Motor neuron (in vitro differentiated cells): ENCODE measurements around the gene TMPO. TPM values are rescaled to one million over a fixed set of nuclear protein-coding genes. Genes with fewer than 3 reads are reported as not detected.
"Not testable (repeated sequence)": the region's sequence is repeated elsewhere in the genome, so short reads cannot be mapped to it uniquely, and the experiment has no call there.

Experiments used
- ATAC-seq, 8 experiments: fragments of 200-7000 bp; cut with Tn5 transposase; replicated peaks in 6 of 8; 2 replicates each; pipeline ENCODE4 v1.8.0; 2021; ENCODE audit warnings: mild to moderate bottlenecking in 8 of 8, moderate library complexity in 8 of 8
- H3K27ac ChIP-seq, 2 donors: fragments of 250-450 bp; sonication (Bioruptor Pico); 2 replicates each; pipeline ENCODE4 v1.9.0; 2021; ENCODE audit warnings: antibody characterized with exemption in 2 of 2, mild to moderate bottlenecking in 2 of 2, moderate library complexity in 1 of 2
- H3K4me1 ChIP-seq, 2 donors: fragments of 250-450 bp; sonication (Bioruptor Pico); replicated peaks in 1 of 2; 2 replicates each; pipeline ENCODE4 v1.6.1; 2021; ENCODE audit warnings: antibody characterized with exemption in 2 of 2, mild to moderate bottlenecking in 2 of 2, moderate library complexity in 1 of 2
- H3K4me3 ChIP-seq, 5 donors: fragments of 250-450 bp; sonication (Bioruptor Pico); 2 replicates each; pipeline ENCODE4 v1.9.0; 2021; ENCODE audit warnings: antibody characterized with exemption in 5 of 5, mild to moderate bottlenecking in 5 of 5, moderate library complexity in 4 of 5
- WGBS, 10 experiments: fragments of 450-650 bp; shearing (Covaris generic); methylation state at CpG; one replicate each; pipeline ENCODE4 v1.0.0; 2022; 5-methylcytosine and 5-hydroxymethylcytosine counted together
- in situ Hi-C, 9 experiments: fragments of 400-800 bp; cut with MboI; loops; one replicate each; pipeline ENCODE4 v1.15.0; 2021; ENCODE audit warnings: low sequenced_read_pairs in 9 of 9, low pct_unique_long_range_greater_than_20kb in 2 of 9; ENCODE audit not compliant: unreplicated experiment in 9 of 9
- total RNA-seq, 8 experiments: library from RNA; unstranded; fragments of 300-600 nt; gene quantifications; 2 replicates each; pipeline versions ENCODE4 v1.2.3 to v1.2.4, GENCODE V29; 2022

Gene TMPO
- 100 to 1,000 TPM in 3 of 8 experiments, 10 to 100 TPM in 4, 1 to 10 TPM in 1; 7.6 to 178 (median 58.0) TPM for total RNA-seq

- H3K27ac ChIP-seq = peak within 1 kb of the TSS; percentile 90 to 95
- ATAC-seq = peak; percentile 92 to 98 (median 94)
- in situ Hi-C loops = no loop called here
- peak within 1 kb of the TSS; percentile 76 to 96 (median 93) for H3K4me3 ChIP-seq
- WGBS, 10 experiments = 0 to 1% (median 0%) methylated on average over 1 to 34 of the region's 88 CpGs; no CpG with 5 or more reads in 4 of the 10 experiments
- peaks cover 7 to 21% of the 10 kb centered on the region in 2 donors for H3K4me1 ChIP-seq
These were observed at the start of gene TMPO for GRCh38 chr12:98515287-98516110. Gene TMPO (plus strand): TSS chr12:98515590. CDS start chr12:98515868, 278 bp downstream.

- no peak for ATAC-seq
- H3K4me1 ChIP-seq = no peaks in the 10 kb centered on the region
- WGBS, 10 experiments = 20 to 100% (median 100%) methylated on average over 1 to 2 of the region's 2 CpGs; no CpG with 5 or more reads in 3 of the 10 experiments
- no peak overlapping the region for H3K4me3 ChIP-seq
- in situ Hi-C loops = no loop called here
- no peak overlapping the region for H3K27ac ChIP-seq
These were observed 49.3 kb upstream of the TMPO start for GRCh38 chr12:98465950-98466602.

GRCh38 chr12:98466640-98467400 lies 48.6 kb upstream of the TMPO start:
- 40 to 100% (median 83%) methylated on average over 2 to 5 of the region's 5 CpGs; no CpG with 5 or more reads in 1 of the 10 experiments for WGBS, 10 experiments
- in situ Hi-C loops = no loop called here
- Histone ChIP-seq H3K4me1 (no peaks in the 10 kb centered on the region), H3K27ac (no peak overlapping the region), H3K4me3 (no peak overlapping the region)
- peak in 1 of 8 experiments; percentile 78 for ATAC-seq

GRCh38 chr12:98469109-98469508 lies 46.3 kb upstream of the TMPO start:
- WGBS, 10 experiments = 33 to 100% (median 92%) methylated on average over 1 to 2 of the region's 2 CpGs; no CpG with 5 or more reads in 4 of the 10 experiments
- ATAC-seq = no peak
- H3K4me3 ChIP-seq = no peak overlapping the region
- in situ Hi-C loops = no loop called here
- H3K4me1 ChIP-seq = no peaks in the 10 kb centered on the region
- no peak overlapping the region for H3K27ac ChIP-seq

GRCh38 chr12:98470469-98471082 lies 44.8 kb upstream of the TMPO start:
- Histone ChIP-seq H3K4me1 (no peaks in the 10 kb centered on the region), H3K27ac (no peak overlapping the region), H3K4me3 (no peak overlapping the region)
- in situ Hi-C loops = no loop called here
- WGBS, 10 experiments = 17 to 95% (median 84%) methylated on average over 1 to 4 of the region's 6 CpGs; no CpG with 5 or more reads in 2 of the 10 experiments
- no peak for ATAC-seq

- Histone ChIP-seq H3K4me1 (no peaks in the 10 kb centered on the region), H3K4me3 (no peak overlapping the region), H3K27ac (no peak overlapping the region)
- WGBS, 10 experiments = 0 to 94% (median 53%) methylated on average over 1 to 3 of the region's 3 CpGs; no CpG with 5 or more reads in 4 of the 10 experiments
- in situ Hi-C loops = no loop called here
- ATAC-seq = no peak
These were observed 44.3 kb upstream of the TMPO start for GRCh38 chr12:98471085-98471484.

GRCh38 chr12:98475565-98475908 lies 39.9 kb upstream of the TMPO start:
- no peak overlapping the region for H3K27ac ChIP-seq
- H3K4me1 ChIP-seq = no peaks in the 10 kb centered on the region
- H3K4me3 ChIP-seq = no peak overlapping the region
- in situ Hi-C loops = no loop called here
- no peak for ATAC-seq

- in situ Hi-C loops = no loop called here
- Histone ChIP-seq H3K4me3 (no peak overlapping the region), H3K4me1 (no peaks in the 10 kb centered on the region), H3K27ac (no peak overlapping the region)
- no peak for ATAC-seq
- WGBS, 10 experiments = 83 to 100% (median 100%) methylated on average over 1 to 3 of the region's 5 CpGs; no CpG with 5 or more reads in 3 of the 10 experiments
These were observed 36.8 kb upstream of the TMPO start for GRCh38 chr12:98478606-98479005.

- ATAC-seq = no peak
- 38 to 100% (median 82%) methylated on average over 3 to 6 of the region's 7 CpGs; no CpG with 5 or more reads in 1 of the 10 experiments for WGBS, 10 experiments
- no peaks in the 10 kb centered on the region for H3K4me1 ChIP-seq
- H3K27ac ChIP-seq = no peak overlapping the region
- in situ Hi-C loops = no loop called here
- H3K4me3 ChIP-seq = no peak overlapping the region
These were observed 31.5 kb upstream of the TMPO start for GRCh38 chr12:98483621-98484503.

GRCh38 chr12:98485792-98486340 lies 29.5 kb upstream of the TMPO start:
- no peak overlapping the region for H3K27ac ChIP-seq
- WGBS, 10 experiments = 24 to 100% (median 89%) methylated on average over 1 to 6 of the region's 6 CpGs
- ATAC-seq = no peak

GRCh38 chr12:98488416-98488815 lies 27.0 kb upstream of the TMPO start:
- H3K27ac ChIP-seq, ATAC-seq, in situ Hi-C loops, H3K4me1 ChIP-seq, H3K4me3 ChIP-seq: not testable (repeated sequence)
- WGBS, 10 experiments = 70 to 100% (median 95%) methylated on average over 1 to 9 of the region's 9 CpGs; no CpG with 5 or more reads in 1 of the 10 experiments

More at GRCh38 chr12:98485792-98486340, 29.5 kb upstream of the TMPO start:
- peaks cover 0 to 5% of the 10 kb centered on the region in 2 donors for H3K4me1 ChIP-seq
- in situ Hi-C loops = no loop called here
- no peak overlapping the region for H3K4me3 ChIP-seq

- H3K4me1 ChIP-seq = peaks cover 0 to 8% of the 10 kb centered on the region in 2 donors
- H3K27ac ChIP-seq = no peak overlapping the region
- 87 to 100% (median 93%) methylated on average over 1 to 3 of the region's 3 CpGs; no CpG with 5 or more reads in 3 of the 10 experiments for WGBS, 10 experiments
- no peak overlapping the region for H3K4me3 ChIP-seq
- ATAC-seq = no peak
- in situ Hi-C loops = no loop called here
These were observed 26.2 kb upstream of the TMPO start for GRCh38 chr12:98489176-98489575.
